Prostate gland (tissue), 2 donors: Measurements from ENCODE around the gene OTOP3.

Source experiments
- CTCF ChIP-seq, 4 experiments: fragments of 200-600 bp in 2 of 4; fragments of 450-650 bp in 2 of 4; sonication (generic) in 2 of 4; IDR thresholded peaks; 1 replicate in 3 of 4; 2 replicates in 1 of 4; pipeline ENCODE4 v1.5.1; 2016 to 2019; ENCODE audit warnings: antibody characterized with exemption in 4 of 4, mild to moderate bottlenecking in 2 of 4, moderate library complexity in 2 of 4
- POLR2AphosphoS5 ChIP-seq: sonication (generic); formaldehyde crosslinking; IDR thresholded peaks from one replicate; pipeline ENCODE4 v1.6.1; 2017; ENCODE audit warnings: antibody characterized with exemption

GRCh38 chr17:74975943-74976342 is 40.2 kb downstream of the OTOP3 start:
- TF ChIP-seq POLR2AphosphoS5 (no peak), CTCF (IDR thresholded peaks at IDR 0.05) (no peak)
